GM13977 (cell line): Measurements from ENCODE around the gene PHPT1.

Source experiments
- DNase-seq: peaks from one replicate; pipeline ENCODE4 v3.0.0; 2012; ENCODE audit warnings: low spot score
- CTCF ChIP-seq: IDR thresholded peaks from 2 replicates; pipeline ENCODE4 v1.5.1; 2012; ENCODE audit warnings: mild to moderate bottlenecking, control low read depth; ENCODE audit not compliant: insufficient read depth; ENCODE audit errors: extremely low read depth, missing control alignments
- in situ Hi-C: fragments of 300-500 bp; cut with MboI; formaldehyde crosslinking; loops from one replicate; pipeline ENCODE4 v1.12.0; 2022; ENCODE audit warnings: low sequenced_read_pairs, low pct_unique_long_range_greater_than_20kb, mixed read lengths, inconsistent platforms; ENCODE audit not compliant: unreplicated experiment

PHPT1 gene

GRCh38 chr9:136849960-136850865 lies 1.0 kb downstream of the PHPT1 start:
- in situ Hi-C loops, result no loop called here
- DNase-seq, result no peak
- TF ChIP-seq CTCF, result no peak

GRCh38 chr9:136850866-136851775 lies 1.9 kb downstream of the PHPT1 start:
- in situ Hi-C loops, result no loop called here
- no peak for DNase-seq
- no peak for TF ChIP-seq CTCF

GRCh38 chr9:136851941-136852663 lies 2.9 kb downstream of the PHPT1 start, which contains the start of gene MAMDC4:
Gene MAMDC4 (plus strand): TSS chr9:136852346. CDS start chr9:136852417, 71 bp downstream.
- in situ Hi-C loops, result no loop called here
- DNase-seq, result no peak
- no peak for TF ChIP-seq CTCF

GRCh38 chr9:136852664-136853595 lies 3.7 kb downstream of the PHPT1 start:
- in situ Hi-C loops, result no loop called here
- TF ChIP-seq CTCF, result no peak
- no peak for DNase-seq

- DNase-seq, result no peak
- no peak for TF ChIP-seq CTCF
- in situ Hi-C loops, result no loop called here
These were observed 4.4 kb downstream of the PHPT1 start for GRCh38 chr9:136853596-136854112.
